SJSA1 (cell line): Measurements from ENCODE around the gene MIAT. TPM values are rescaled to one million over a fixed set of nuclear protein-coding genes. Genes with fewer than 3 reads are reported as not detected.

Source experiments
- DNase-seq, 2 experiments: peaks; one replicate each; pipeline ENCODE4 v3.0.0-alpha.2; 2015 to 2020; ENCODE audit warnings: low spot score in 2 of 2, low read depth in 1 of 2
- H3K27ac ChIP-seq: fragments of 250-450 bp; sonication (Bioruptor Pico); 2 replicates; pipeline ENCODE4 v1.5.1; 2020; ENCODE audit warnings: mild to moderate bottlenecking, moderate library complexity
- H3K27me3 ChIP-seq: fragments of 250-450 bp; sonication (Bioruptor Pico); replicated peaks from 2 replicates; pipeline ENCODE4 v1.5.1; 2020; ENCODE audit warnings: mild to moderate bottlenecking, moderate library complexity
- H3K36me3 ChIP-seq: fragments of 250-450 bp; sonication (Bioruptor Pico); 2 replicates; pipeline ENCODE4 v1.5.1; 2020; ENCODE audit warnings: mild to moderate bottlenecking
- H3K4me1 ChIP-seq: fragments of 250-450 bp; sonication (Bioruptor Pico); replicated peaks from 2 replicates; pipeline ENCODE4 v1.6.1; 2021; ENCODE audit warnings: mild to moderate bottlenecking
- H3K4me3 ChIP-seq: fragments of 250-450 bp; sonication (Bioruptor Pico); 2 replicates; pipeline ENCODE4 v1.5.1; 2020; ENCODE audit warnings: mild to moderate bottlenecking
- H3K9me3 ChIP-seq: fragments of 250-450 bp; sonication (Bioruptor Pico); replicated peaks from 2 replicates; pipeline ENCODE4 v1.5.1; 2020; ENCODE audit warnings: mild to moderate bottlenecking
- total RNA-seq: library from RNA; depleted of rRNA; stranded (reverse); fragments of >200 nt; shearing (Covaris generic); gene quantifications from 2 replicates; pipeline ENCODE4 v1.2.3, GENCODE V29; 2014

Gene MIAT
- total RNA-seq, 1 experiment from 2014 or later = 0.11 TPM

DNA sequence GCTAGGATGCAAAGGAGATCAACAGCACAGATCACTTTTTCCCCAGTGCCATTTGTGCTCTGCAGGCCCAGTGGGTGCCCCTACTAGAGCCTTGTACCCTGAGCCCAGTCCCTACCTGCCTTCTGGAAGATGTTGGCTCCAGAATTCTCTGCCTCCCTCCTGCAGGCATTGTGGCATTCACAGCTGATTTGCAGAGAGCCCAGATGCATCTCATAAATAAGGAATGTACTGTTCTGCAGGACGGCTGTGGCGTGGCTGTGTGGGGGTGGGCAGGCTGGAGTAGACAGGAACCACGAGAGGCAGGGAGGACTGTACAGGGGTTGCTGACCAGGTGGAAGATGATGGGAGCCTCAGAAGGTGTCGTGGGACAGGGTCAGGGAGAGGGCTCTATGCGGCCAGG is 11.2 kb upstream of the MIAT start:
- Histone ChIP-seq H3K4me3 (no peak overlapping the region), H3K27me3 (peaks cover 10% of the 10 kb centered on the region; the same call in 1 of the 2 replicates), H3K27ac (no peak overlapping the region), H3K9me3 (no peaks in the 10 kb centered on the region), H3K36me3 (no peaks in the 10 kb centered on the region), H3K4me1 (peaks cover 19% of the 10 kb centered on the region)
- DNase-seq = no peak

DNA sequence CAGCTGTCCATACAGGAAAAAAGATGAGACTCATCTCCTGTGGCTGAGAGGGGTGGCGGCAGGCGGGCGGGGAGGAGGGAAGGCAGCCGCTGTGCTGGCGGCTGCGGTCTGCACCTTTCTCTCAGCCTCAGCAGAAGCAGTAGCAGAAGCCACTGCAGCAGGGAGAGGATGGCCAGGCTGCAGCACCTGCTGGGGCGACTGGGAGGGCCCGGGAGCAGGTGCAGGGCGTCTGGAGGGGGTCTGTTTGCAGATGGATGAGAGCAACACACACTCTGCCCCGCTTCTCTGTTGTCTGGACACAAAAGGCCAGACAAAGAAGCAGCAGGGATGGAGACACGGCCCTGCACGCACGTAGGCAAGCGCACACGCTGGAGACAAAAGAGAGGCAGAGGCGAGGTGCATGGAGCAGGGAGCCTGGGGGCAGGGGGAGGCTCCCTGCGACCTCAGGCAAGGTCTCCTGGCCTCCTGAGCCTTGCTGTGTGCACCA is 9.3 kb upstream of the MIAT start:
- Histone ChIP-seq H3K9me3 (no peaks in the 10 kb centered on the region), H3K4me1 (peaks cover 9% of the 10 kb centered on the region), H3K27ac (no peak overlapping the region), H3K36me3 (no peaks in the 10 kb centered on the region), H3K4me3 (no peak overlapping the region), H3K27me3 (peaks cover 22% of the 10 kb centered on the region)
- DNase-seq = no peak

DNA sequence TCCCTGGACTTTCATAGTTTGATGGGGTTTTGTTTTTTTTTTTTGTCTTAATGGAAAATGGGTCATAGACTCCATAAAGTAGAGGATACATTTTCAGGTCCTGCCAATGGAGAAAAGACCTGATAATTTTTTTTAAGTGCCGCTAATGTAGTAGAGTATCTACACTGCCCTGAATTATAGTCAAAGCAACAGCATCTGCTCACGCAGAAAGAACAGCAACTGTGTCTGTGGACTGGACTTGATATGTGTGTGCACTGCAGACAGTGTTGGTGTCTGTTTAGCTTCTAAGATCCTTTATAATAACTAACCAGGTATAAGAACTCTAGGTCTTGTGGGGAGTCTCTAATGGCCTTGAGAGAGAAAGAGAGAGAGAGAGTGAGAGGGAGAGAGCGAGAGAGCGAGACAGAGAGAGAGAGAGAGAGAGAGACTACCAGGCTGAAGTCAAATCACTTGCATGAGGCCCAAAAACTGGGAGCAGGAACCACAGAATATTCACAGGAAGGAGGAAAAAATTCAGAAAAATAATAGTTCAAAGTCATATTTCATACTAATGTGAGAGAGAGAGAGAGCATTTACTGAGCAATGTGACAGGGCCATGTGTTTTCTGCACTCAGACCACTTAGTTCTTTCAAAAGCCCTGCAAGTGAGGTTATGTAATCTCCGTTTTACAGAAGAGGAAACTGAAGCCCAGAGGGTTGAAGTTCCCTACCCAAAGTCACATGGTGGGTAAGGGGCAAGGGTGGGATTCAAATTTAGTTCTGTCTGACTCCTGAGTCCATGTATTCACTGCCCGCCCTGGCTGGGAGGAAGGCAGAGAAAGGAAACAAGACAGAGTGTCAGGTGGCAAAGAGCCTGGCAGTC is 8.6 kb upstream of the MIAT start:
- DNase-seq = no peak
- no peak overlapping the region for H3K4me3 ChIP-seq
- 0 out of 2 replicates have a peak, but pooled peaks cover 7% of the 10 kb centered on the region for H3K4me1 ChIP-seq
- H3K9me3 ChIP-seq = no peaks in the 10 kb centered on the region
- H3K27me3 ChIP-seq = peaks cover 27% of the 10 kb centered on the region
- no peak overlapping the region for H3K27ac ChIP-seq
- no peaks in the 10 kb centered on the region for H3K36me3 ChIP-seq

DNA sequence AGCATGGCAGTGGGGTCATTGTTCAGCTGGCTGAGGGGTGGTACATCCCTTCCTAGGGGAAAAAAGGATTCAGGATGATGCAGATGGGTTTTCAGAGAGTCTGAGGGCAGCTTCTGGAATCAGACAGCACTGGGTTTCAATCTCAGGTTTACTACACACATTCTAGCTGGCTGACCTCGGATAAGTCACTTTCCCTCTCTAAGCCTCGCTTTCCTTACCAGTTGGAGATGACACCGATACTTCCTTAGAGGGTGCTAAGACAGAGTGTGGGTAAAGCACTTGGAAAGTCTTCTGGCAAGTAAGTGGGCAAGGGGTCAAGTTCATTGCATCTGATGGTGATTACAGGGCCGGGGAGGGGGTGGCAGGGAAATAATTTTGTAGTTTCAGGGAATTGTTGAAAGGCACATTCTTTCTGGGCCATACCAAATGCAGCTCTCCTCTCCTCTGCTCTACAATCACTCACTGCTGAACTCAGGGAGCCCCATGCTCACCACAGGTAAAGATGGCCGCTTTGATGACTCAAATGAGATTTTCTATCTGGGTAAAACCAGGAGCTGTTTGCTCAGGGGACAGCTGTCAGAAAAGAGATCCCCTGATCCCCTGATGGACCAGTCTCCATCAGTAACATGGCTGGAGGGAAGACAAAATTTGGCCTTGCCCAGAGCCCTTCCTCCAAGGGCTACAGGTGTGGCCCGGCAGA is 6.5 kb upstream of the MIAT start:
- Histone ChIP-seq H3K36me3 (no peaks in the 10 kb centered on the region), H3K9me3 (no peaks in the 10 kb centered on the region), H3K27me3 (peaks cover 27% of the 10 kb centered on the region), H3K27ac (no peak overlapping the region), H3K4me1 (no peaks in the 10 kb centered on the region), H3K4me3 (no peak overlapping the region)
- no peak for DNase-seq

DNA sequence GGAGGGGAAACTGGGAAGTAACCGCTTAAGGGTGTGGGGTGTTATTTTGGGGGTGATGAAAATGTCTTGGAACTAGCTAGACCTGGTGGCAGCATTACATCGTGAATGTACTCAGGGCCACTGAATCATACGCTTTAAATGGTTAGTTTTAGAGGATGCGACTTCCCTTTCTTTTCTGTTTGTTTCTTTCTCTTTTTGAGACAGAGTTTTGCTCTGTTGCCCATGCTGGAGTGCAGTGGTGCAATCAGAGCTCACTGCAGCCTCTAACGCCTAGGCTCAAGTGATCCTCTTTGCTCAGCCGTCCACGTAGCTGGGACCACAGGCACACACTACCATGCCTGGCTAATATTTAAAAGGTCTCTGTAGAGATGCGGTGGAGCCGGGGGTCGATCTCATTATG is 5.6 kb upstream of the MIAT start:
- H3K36me3 ChIP-seq = no peaks in the 10 kb centered on the region
- no peaks in the 10 kb centered on the region for H3K4me1 ChIP-seq
- no peak overlapping the region for H3K27ac ChIP-seq
- H3K27me3 ChIP-seq = peaks cover 31% of the 10 kb centered on the region
- no peaks in the 10 kb centered on the region for H3K9me3 ChIP-seq
- DNase-seq = no peak
- no peak overlapping the region for H3K4me3 ChIP-seq

DNA sequence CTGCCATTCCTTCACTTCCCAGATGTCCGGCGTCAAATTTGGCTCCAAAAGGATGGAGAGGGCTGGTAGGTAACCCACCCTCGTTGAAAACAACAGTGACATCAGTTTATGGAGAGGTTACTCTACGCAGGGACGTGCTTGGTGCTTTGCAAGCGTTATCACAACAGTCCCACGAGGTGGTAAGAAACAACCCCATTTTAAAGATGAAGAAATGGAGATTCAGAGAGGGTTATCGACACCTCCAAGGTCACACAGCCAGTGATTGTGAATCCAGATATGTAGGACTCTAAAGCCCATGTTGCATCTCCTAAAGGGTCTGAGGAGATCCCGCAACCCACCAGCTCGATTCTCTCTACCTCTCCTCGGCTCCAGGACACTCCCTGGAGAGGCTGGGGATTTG is 773 bp downstream of the MIAT start:
- H3K27me3 ChIP-seq = peaks cover 29% of the 10 kb centered on the region
- H3K4me1 ChIP-seq = peaks cover 26% of the 10 kb centered on the region
- H3K9me3 ChIP-seq = no peaks in the 10 kb centered on the region
- no peaks in the 10 kb centered on the region for H3K36me3 ChIP-seq
- no peak overlapping the region for H3K27ac ChIP-seq
- DNase-seq = no peak
- no peak overlapping the region for H3K4me3 ChIP-seq

DNA sequence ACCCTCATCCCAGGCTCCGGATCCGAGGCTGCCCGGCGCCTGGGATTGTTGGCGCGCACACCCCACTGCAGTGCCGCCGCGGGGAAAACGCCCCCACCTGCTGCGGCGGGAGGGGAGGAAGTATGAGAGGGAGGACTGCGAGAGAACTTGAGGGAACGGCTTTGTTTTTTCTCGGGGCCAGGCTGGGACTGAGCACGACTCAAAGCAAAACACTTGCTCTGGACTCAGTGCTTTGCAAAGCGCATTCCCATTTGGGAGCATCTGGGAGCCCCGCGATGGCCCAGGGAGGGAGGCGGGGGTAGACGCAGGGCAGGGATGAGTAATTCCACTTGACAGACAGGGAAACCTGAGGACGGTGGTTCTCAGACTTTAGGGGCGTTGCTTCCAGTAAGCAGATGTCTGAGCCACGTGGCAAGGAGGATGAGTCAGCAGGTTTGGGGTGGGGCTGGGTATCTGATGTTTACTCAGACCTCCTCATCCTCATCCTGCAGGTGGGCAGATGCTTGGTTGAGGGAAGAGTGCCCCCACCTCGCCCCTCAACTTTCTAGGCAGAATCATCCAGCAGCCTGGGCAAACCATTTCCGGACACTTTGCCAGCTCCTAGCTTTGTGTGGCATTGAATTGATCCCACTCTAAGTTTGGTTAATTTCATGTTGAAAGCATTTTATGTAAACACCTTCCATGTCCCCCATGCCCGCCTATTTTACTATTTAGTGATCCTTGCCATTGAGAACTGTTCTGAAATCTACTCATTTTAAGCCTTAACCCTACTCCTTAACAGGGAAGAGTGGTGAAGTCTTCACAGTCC is 1.5 kb downstream of the MIAT start:
- Histone ChIP-seq H3K4me3 (no peak overlapping the region), H3K9me3 (no peaks in the 10 kb centered on the region), H3K4me1 (peaks cover 26% of the 10 kb centered on the region), H3K36me3 (no peaks in the 10 kb centered on the region), H3K27ac (no peak overlapping the region), H3K27me3 (peaks cover 24% of the 10 kb centered on the region)
- DNase-seq = peak; percentile 54 to 83

DNA sequence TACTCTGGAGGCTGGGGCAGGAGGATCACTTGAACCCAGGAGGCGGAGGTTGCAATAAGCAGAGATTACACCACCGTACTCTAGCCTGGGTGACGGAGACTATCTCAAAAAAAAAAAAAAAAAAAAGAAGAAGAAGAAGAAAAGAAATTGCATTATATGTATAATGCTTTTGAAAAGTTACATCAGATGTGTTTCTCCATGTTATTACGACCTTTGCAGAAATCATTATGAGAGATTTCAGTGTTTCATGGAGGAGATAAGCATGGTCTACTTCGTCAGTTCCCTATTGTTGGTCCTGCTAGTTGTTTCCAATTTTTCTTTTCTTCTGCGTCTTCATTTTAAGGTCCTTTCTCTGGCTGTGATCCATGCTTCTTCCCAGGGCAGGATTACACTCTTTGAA is 3.0 kb downstream of the MIAT start:
- no peak overlapping the region for H3K4me3 ChIP-seq
- peaks cover 24% of the 10 kb centered on the region for H3K27me3 ChIP-seq
- H3K4me1 ChIP-seq = peaks cover 29% of the 10 kb centered on the region
- H3K27ac ChIP-seq = no peak overlapping the region
- H3K36me3 ChIP-seq = no peaks in the 10 kb centered on the region
- DNase-seq = no peak
- H3K9me3 ChIP-seq = no peaks in the 10 kb centered on the region

DNA sequence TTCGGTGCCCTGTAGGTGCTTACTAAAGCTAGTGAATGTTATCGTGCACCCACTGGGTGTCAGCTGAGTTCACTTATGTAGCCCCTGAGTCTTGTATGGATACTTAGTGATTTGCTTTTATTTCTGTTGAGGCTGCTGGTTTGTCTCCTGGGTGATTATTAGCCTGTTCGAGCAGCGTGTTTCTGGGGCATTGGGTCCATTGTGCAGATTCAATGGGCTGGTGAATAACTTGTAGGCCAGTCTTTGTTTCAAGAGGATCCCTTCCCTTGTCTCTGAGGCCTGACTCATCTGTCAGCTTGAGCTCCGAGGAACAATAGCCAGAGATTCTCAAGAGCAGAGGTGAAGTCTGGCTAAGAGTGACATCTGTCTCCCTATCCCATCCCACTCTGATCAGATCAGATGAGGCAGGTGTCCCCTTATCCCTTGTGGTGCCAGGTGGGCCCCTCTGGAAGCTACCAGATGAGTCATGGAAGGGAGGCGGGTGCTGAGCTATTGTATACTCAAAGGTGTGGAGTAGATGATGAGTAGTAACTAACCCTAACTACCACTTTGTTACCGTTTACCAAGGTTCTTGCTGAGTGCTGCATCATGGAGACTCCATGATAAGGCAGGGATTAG is 3.7 kb downstream of the MIAT start:
- Histone ChIP-seq H3K27me3 (peaks cover 24% of the 10 kb centered on the region), H3K9me3 (no peaks in the 10 kb centered on the region), H3K4me3 (no peak overlapping the region), H3K36me3 (no peaks in the 10 kb centered on the region), H3K4me1 (peaks cover 36% of the 10 kb centered on the region), H3K27ac (no peak overlapping the region)
- no peak for DNase-seq

DNA sequence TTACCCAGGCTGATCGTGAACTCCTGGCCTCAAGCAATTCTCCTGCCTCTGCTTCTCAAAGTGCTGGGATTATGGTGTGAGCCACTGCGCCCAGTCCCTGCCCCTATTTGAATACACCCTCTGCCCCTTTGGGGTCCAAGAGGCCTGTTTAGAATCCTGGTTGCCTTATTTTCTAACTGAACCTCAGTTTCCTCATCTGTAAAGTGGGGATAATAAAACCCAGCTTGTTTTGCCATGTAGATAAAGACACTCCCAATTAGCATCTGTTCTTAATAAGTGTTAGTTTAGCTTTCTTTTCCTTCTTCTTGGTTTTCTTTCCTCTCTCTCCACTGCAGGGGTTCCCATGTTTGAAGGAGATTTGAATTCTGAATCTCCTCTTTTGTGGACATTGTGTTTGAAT is 4.8 kb downstream of the MIAT start:
- Histone ChIP-seq H3K27me3 (peaks cover 15% of the 10 kb centered on the region), H3K27ac (no peak overlapping the region), H3K4me3 (no peak overlapping the region), H3K4me1 (peaks cover 34% of the 10 kb centered on the region), H3K9me3 (no peaks in the 10 kb centered on the region), H3K36me3 (no peaks in the 10 kb centered on the region)
- no peak for DNase-seq

DNA sequence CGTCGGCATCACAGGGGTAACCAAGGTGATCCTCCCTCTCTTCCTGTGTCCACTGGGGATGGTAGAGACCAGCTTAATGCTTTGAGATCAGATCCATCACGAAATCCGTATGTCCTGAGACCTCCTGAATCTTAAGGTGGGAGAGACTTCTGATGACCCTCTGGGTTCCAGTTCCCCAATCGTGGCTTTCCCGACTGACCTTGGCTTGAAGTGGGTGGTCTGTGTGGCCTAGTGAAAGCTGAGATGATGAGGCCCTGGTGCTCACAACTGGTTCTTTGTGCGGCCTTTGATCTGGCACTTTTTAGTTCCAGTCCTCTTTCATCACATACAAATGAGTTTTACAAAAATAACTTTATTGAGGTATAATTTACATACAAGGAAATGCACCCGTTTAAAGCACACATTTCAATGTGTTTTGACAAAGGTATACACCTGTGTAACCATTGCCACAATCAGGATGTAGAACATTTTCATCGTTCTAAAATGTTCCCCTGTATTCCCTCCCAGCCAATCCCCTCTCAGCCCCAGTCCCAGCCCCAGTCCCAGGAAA is 6.1 kb downstream of the MIAT start:
- H3K36me3 ChIP-seq = no peaks in the 10 kb centered on the region
- H3K4me1 ChIP-seq = peaks cover 27% of the 10 kb centered on the region
- H3K27me3 ChIP-seq = peaks cover 4% of the 10 kb centered on the region
- H3K4me3 ChIP-seq = no peak overlapping the region
- no peak overlapping the region for H3K27ac ChIP-seq
- DNase-seq = no peak
- H3K9me3 ChIP-seq = no peaks in the 10 kb centered on the region

DNA sequence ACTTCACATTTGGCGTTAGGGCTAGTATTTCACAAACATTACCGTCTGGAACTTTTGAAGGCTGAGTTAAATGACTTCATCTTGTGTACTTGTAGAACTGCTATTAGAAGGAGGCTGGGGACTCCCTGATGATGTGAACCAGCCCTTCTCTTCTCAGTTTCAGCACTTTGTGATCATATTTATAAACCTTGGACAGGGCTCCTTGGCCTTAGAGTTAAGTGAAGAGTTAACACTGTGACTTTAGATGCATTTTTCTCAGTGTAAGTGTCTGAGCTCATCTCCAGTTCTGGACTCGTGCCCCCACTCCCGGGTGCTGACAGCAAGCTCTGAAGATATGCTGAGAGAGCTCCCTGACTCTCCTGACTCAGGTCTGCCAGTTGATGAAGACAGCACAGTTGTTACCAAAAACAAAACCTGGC is 8.4 kb downstream of the MIAT start:
- no peak for DNase-seq
- no peaks in the 10 kb centered on the region for H3K9me3 ChIP-seq
- H3K27ac ChIP-seq = no peak overlapping the region
- no peaks in the 10 kb centered on the region for H3K27me3 ChIP-seq
- peaks cover 17% of the 10 kb centered on the region for H3K4me1 ChIP-seq
- H3K4me3 ChIP-seq = no peak overlapping the region
- no peaks in the 10 kb centered on the region for H3K36me3 ChIP-seq

DNA sequence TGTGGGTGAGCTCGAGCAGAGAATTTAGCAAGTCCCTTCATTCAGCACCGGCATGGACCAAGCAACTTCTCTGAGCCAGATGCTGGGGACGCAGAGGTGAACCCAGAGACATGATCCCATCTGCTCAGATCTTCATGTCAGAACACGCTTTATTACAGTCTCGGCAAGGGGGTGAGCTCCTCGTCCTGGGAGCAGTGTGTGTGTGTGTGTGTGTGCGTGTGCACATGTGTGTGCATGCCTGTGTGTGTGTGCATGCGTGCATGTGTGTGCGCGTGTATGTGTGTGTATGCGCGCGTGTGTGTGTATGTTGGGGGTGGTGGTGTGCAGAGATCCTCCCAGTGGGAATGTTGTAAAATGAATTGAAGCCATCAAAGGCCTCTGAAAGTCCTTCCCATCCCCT is 9.8 kb downstream of the MIAT start:
- H3K27me3 ChIP-seq = no peaks in the 10 kb centered on the region
- no peak for DNase-seq
- H3K4me3 ChIP-seq = no peak overlapping the region
- H3K9me3 ChIP-seq = no peaks in the 10 kb centered on the region
- H3K27ac ChIP-seq = no peak overlapping the region
- no peaks in the 10 kb centered on the region for H3K36me3 ChIP-seq
- peaks cover 15% of the 10 kb centered on the region for H3K4me1 ChIP-seq
